HG02759 (cell line): ENCODE measurements around the gene BCL3.
"Not testable (repeated sequence)": the region's sequence is repeated elsewhere in the genome, so short reads cannot be mapped to it uniquely, and the experiment has no call there.

Experiments used
- ATAC-seq: cut with Tn5 transposase; IDR thresholded peaks from one replicate; pipeline ENCODE4 v1.9.1; 2021; ENCODE audit warnings: mild to moderate bottlenecking, moderate library complexity; ENCODE audit not compliant: unreplicated experiment

BCL3 gene

GRCh38 chr19:44756089-44756562, 7.6 kb downstream of the BCL3 start:
- ATAC-seq: no peak

GRCh38 chr19:44757057-44757734, 8.7 kb downstream of the BCL3 start:
- no peak for ATAC-seq

- ATAC-seq: no peak
Measured at GRCh38 chr19:44757735-44758505, 9.4 kb downstream of the BCL3 start.

DNA sequence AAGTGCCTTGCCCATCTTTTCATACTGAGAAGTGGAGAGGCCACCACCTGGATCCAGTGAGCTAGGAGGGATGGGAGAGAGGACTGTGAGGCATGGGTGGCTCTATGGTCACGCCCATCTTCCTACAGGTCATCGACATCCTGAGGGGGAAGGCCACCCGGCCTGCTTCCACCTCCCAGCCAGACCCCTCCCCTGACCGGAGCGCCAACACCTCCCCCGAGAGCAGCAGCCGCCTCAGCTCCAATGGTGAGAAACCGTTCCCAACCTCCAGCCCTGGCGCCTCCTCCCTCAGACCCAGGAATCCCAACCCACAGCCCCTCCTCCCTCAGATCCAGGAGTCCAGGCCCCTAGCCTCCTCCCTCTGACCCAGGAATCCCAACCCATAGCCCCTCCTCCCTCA, 10.1 kb downstream of the BCL3 start:
- ATAC-seq: no peak

- ATAC-seq: no peak
Measured at GRCh38 chr19:44759083-44759804, 10.7 kb downstream of the BCL3 start.

DNA sequence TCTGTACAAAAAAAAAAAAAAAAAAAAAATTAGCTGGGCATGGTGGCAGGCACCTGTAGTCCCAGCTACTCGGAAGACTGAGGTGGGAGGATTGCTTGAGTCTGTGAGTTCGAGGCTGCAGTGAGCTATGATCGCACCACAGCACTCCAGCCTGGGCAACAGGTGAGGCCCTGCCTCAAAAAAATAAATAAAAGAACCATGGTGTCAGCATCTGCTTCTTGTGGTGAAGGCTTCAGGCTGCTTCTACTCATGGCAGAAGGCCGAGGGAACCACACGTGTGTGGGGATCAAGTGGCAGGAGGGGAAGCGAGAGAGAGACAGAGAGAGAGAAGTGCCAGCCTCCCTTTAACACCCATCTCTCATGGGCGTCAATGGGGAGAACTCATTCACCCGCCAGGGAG, 13.5 kb downstream of the BCL3 start:
- ATAC-seq: no peak

GRCh38 chr19:44765033-44765948, 16.8 kb downstream of the BCL3 start:
- no peak for ATAC-seq

GRCh38 chr19:44765949-44766335, 17.4 kb downstream of the BCL3 start:
- no peak for ATAC-seq

- no peak for ATAC-seq
Measured at GRCh38 chr19:44767295-44768180, 19.0 kb downstream of the BCL3 start.

GRCh38 chr19:44770550-44771257, 22.2 kb downstream of the BCL3 start:
- ATAC-seq: peak; percentile 97

GRCh38 chr19:44772144-44772543, 23.6 kb downstream of the BCL3 start:
- ATAC-seq: not testable (repeated sequence)

- no peak for ATAC-seq
Measured at GRCh38 chr19:44772959-44773358, 24.5 kb downstream of the BCL3 start.

GRCh38 chr19:44775676-44776240, 27.2 kb downstream of the BCL3 start:
- no peak for ATAC-seq

DNA sequence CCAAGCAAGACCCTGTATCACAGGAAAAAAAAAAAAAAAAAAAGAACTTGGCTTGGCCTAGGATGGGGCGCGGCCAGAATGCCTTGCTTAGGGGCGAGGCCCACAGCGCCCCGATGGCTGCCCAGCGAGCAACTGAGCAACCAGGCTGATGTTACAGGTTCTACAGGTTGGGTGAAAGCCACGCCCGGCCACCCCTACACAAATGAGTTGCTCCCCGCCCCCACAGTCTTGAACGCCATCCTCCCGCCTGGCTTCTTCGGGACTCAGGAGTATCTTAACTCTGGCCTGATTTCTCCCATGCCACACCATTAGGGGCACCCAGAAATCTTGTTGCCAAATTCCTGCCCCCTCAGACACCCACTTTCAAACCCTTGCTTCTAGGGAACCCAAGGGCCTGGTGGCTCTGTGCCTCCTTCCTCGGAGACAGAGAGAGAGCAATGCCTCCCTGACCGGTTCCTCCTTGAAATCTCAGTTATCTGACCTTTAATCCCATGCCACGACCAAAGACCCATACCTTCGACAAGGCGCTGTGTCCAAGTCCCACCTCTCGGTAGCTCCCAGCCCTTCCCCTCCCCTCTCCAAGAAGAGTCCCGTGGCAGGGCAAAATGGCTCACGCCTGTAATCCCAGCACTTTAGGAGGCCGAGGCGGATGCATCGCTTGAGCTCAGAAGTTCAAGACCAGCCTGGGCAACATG, 28.0 kb downstream of the BCL3 start:
- ATAC-seq: no peak

- ATAC-seq: no peak
Measured at GRCh38 chr19:44777715-44778347, 29.3 kb downstream of the BCL3 start, which contains the start of gene CBLC. CBLC (plus strand) TSS chr19:44777890; CDS start chr19:44777932, 42 bp downstream.

DNA sequence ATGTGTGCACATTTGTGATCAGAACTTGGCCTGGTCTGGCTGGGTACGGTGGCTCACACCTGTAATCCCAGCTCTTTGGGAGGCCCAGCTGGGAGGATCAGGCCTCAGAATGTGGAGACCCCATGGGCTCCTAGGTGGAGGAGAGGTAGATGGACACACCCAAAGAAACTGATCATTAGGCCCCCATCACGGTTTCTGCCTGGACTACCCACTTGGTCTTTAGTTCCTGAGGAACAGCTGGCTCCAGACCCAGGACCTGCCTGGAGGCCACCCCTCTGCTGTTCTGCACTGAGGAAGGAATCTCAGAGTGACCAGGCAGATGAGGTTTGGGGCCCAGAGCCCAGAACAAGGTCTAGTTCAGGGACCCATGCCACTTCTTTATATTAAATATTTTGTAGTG, 30.6 kb downstream of the BCL3 start:
- ATAC-seq: no peak

DNA sequence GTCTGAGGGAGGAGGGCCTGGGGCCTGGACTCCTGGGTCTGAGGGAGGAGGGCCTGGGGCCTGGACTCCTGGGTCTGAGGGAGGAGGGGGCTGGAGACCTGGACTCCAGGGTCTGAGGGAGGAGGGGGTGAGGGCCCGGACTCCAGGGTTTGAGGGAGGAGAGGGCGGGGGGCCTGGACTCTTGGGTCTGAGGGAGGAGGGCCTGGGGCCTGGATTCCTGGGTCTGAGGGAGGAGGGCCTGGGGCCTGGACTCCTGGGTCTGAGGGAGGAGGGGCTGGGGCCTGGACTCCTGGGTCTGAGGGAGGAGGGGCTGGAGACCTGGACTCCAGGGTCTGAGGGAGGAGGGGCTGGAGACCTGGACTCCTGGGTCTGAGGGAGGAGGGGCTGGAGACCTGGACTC, 33.2 kb downstream of the BCL3 start:
- not testable (repeated sequence) for ATAC-seq

DNA sequence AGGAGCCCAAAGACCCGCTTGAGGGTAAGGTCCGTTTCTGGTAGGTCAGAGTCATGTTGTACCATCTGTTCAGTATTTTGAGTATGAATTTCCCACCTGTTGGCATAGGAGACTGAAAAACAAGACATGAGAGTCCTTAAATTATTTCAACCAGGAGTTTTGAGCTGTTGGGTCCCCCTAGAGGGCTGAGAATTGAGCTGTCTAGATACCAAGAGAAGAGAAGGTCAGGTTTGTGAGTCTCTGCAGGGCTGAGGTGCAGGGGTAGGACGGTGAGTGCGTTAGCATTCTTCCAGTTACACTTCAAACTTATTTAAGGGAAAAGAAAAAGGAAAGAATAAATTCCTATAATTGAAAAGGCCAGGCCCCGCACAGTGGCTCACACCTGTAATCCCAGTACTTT, 34.2 kb downstream of the BCL3 start:
- no peak for ATAC-seq
